HG03280 (cell line): ENCODE measurements around the gene PDGFD.

Source experiments
- ATAC-seq: cut with Tn5 transposase; IDR thresholded peaks from one replicate; pipeline ENCODE4 v1.9.1; 2021; ENCODE audit warnings: mild to moderate bottlenecking, moderate library complexity; ENCODE audit not compliant: unreplicated experiment

Gene PDGFD

GRCh38 chr11:103963648-103964047, 200.3 kb downstream of the PDGFD start:
- ATAC-seq: no peak

GRCh38 chr11:103961010-103961409, 202.9 kb downstream of the PDGFD start:
- no peak for ATAC-seq

- no peak for ATAC-seq
Observed at GRCh38 chr11:103960108-103960507, 203.8 kb downstream of the PDGFD start.

- peak; percentile 98 for ATAC-seq
Observed at GRCh38 chr11:103959279-103959942, 204.5 kb downstream of the PDGFD start.

GRCh38 chr11:103958475-103959215, 205.3 kb downstream of the PDGFD start:
- peak; percentile 46 for ATAC-seq

- ATAC-seq: no peak
Observed at GRCh38 chr11:103953797-103954486, 210.0 kb downstream of the PDGFD start.

GRCh38 chr11:103949781-103950180, 214.2 kb downstream of the PDGFD start:
- ATAC-seq: no peak

- no peak for ATAC-seq
Observed at GRCh38 chr11:103948187-103948763, 215.7 kb downstream of the PDGFD start.

GRCh38 chr11:103947546-103947919, 216.4 kb downstream of the PDGFD start:
- no peak for ATAC-seq

GRCh38 chr11:103946793-103947545, 217.0 kb downstream of the PDGFD start:
- ATAC-seq: no peak

- ATAC-seq: no peak
Observed at GRCh38 chr11:103944251-103944940, 219.6 kb downstream of the PDGFD start.

- no peak for ATAC-seq
Observed at GRCh38 chr11:103942646-103943045, 221.3 kb downstream of the PDGFD start.

GRCh38 chr11:103940551-103940950, 223.4 kb downstream of the PDGFD start:
- ATAC-seq: no peak

GRCh38 chr11:103939694-103940093, 224.3 kb downstream of the PDGFD start:
- no peak for ATAC-seq

GRCh38 chr11:103936059-103936458, 227.9 kb downstream of the PDGFD start:
- no peak for ATAC-seq

GRCh38 chr11:103935219-103935618, 228.7 kb downstream of the PDGFD start:
- ATAC-seq: no peak

GRCh38 chr11:103929170-103929903, 234.6 kb downstream of the PDGFD start:
- peak; percentile 94 for ATAC-seq

- peak; percentile 25 for ATAC-seq
Observed at GRCh38 chr11:103928802-103929161, 235.2 kb downstream of the PDGFD start.

GRCh38 chr11:103928040-103928801, 235.7 kb downstream of the PDGFD start:
- no peak for ATAC-seq
